Karpas-422 (cell line): ENCODE results near the gene ATRNL1. TPM values are rescaled to one million over a fixed set of nuclear protein-coding genes. Genes with fewer than 3 reads are reported as not detected.

Experiments used
- DNase-seq: peaks from one replicate; pipeline ENCODE4 v3.0.0-alpha.2; 2015
- H2AFZ ChIP-seq: fragments of 200-600 bp; sonication (generic); 2 replicates; pipeline ENCODE4 v1.6.1; 2014; ENCODE audit warnings: antibody characterized with exemption, low read length, mixed read lengths
- H3K27ac ChIP-seq: fragments of 200-600 bp; sonication (generic); 2 replicates; pipeline ENCODE4 v1.5.1; 2014; ENCODE audit warnings: mild to moderate bottlenecking, low read length, moderate library complexity
- H3K27me3 ChIP-seq: fragments of 200-600 bp; sonication (generic); 2 replicates; pipeline ENCODE4 v1.6.1; 2014; ENCODE audit warnings: low read length, mixed read lengths
- H3K36me3 ChIP-seq: fragments of 200-600 bp; sonication (generic); 2 replicates; pipeline ENCODE4 v1.6.1; 2014; ENCODE audit warnings: low read length, mixed read lengths; ENCODE audit not compliant: insufficient read depth
- H3K4me1 ChIP-seq: fragments of 200-600 bp; sonication (generic); 2 replicates; pipeline ENCODE4 v1.6.1; 2014; ENCODE audit warnings: mild to moderate bottlenecking, low read length, mixed read lengths
- H3K4me2 ChIP-seq: fragments of 200-600 bp; sonication (generic); 2 replicates; pipeline ENCODE4 v1.6.1; 2014; ENCODE audit warnings: low read length, low read depth, mild to moderate bottlenecking; ENCODE audit not compliant: poor library complexity, severe bottlenecking
- H3K4me3 ChIP-seq: fragments of 200-600 bp; sonication (generic); 2 replicates; pipeline ENCODE4 v1.5.1; 2014; ENCODE audit warnings: mild to moderate bottlenecking, antibody characterized with exemption, low read length, mixed read lengths
- H3K79me2 ChIP-seq: fragments of 200-600 bp; sonication (generic); 2 replicates; pipeline ENCODE4 v1.6.1; 2014; ENCODE audit warnings: mild to moderate bottlenecking, low read length, mixed read lengths
- H3K9ac ChIP-seq: fragments of 200-600 bp; sonication (generic); 2 replicates; pipeline ENCODE4 v1.6.0; 2014; ENCODE audit warnings: low read length
- H3K9me2 ChIP-seq: fragments of 200-600 bp; sonication (generic), shearing (Covaris generic); replicated peaks from 2 replicates; pipeline ENCODE4 v1.6.0; 2014; ENCODE audit warnings: mild to moderate bottlenecking, low read length, moderate library complexity; ENCODE audit not compliant: insufficient read depth
- H3K9me3 ChIP-seq: fragments of 300-700, 200-600 bp; sonication (generic); 2 replicates; pipeline ENCODE4 v1.6.1; 2014; ENCODE audit warnings: low read length, mixed read lengths
- H4K20me1 ChIP-seq: fragments of 200-600 bp; sonication (generic); 2 replicates; pipeline ENCODE4 v1.6.1; 2014; ENCODE audit warnings: mild to moderate bottlenecking, antibody characterized with exemption, low read length, low read depth; ENCODE audit not compliant: insufficient read depth
- total RNA-seq: library from RNA; depleted of rRNA; stranded (reverse); fragments of >200 nt; shearing (Covaris generic); gene quantifications from 2 replicates; pipeline ENCODE4 v1.2.3, GENCODE V29; 2014; ENCODE audit warnings: low replicate concordance; rRNA removed

Gene ATRNL1
- total RNA-seq, result not detected in 2 replicates

- H3K4me2 ChIP-seq, result peak within 1 kb of the TSS; percentile 29
- no peaks in the 10 kb centered on the region for H3K9me2 ChIP-seq
- H3K9ac ChIP-seq, result no peak within 1 kb of the TSS
- H3K36me3 ChIP-seq, result no peaks in the 10 kb centered on the region
- no peaks in the 10 kb centered on the region for H3K4me1 ChIP-seq
- H4K20me1 ChIP-seq, result no peaks in the 10 kb centered on the region
- H3K27ac ChIP-seq, result no peak within 1 kb of the TSS
- no peaks in the 10 kb centered on the region for H3K27me3 ChIP-seq
- H3K79me2 ChIP-seq, result no peaks in the 10 kb centered on the region
- H3K4me3 ChIP-seq, result no peak within 1 kb of the TSS
- no peak within 1 kb of the TSS for H2AFZ ChIP-seq
- DNase-seq, result no peak
- no peaks in the 10 kb centered on the region for H3K9me3 ChIP-seq
Observed at GRCh38 chr10:115093286-115093775, at the start of gene ATRNL1. TSS of gene ATRNL1 (plus strand) at chr10:115093365. CDS start at chr10:115093751, 386 bp downstream.

GRCh38 chr10:115043719-115044118 is 49.4 kb upstream of the ATRNL1 start:
- H3K4me3 ChIP-seq, result no peak overlapping the region
- no peaks in the 10 kb centered on the region for H3K9me2 ChIP-seq
- no peaks in the 10 kb centered on the region for H3K9me3 ChIP-seq
- DNase-seq, result no peak
- H3K9ac ChIP-seq, result no peak overlapping the region
- H3K27ac ChIP-seq, result no peak overlapping the region
- H4K20me1 ChIP-seq, result no peaks in the 10 kb centered on the region
- H3K36me3 ChIP-seq, result no peaks in the 10 kb centered on the region
- H3K79me2 ChIP-seq, result no peaks in the 10 kb centered on the region
- H2AFZ ChIP-seq, result no peak overlapping the region
- H3K4me1 ChIP-seq, result no peaks in the 10 kb centered on the region
- H3K27me3 ChIP-seq, result no peaks in the 10 kb centered on the region
- no peak overlapping the region for H3K4me2 ChIP-seq

DNA sequence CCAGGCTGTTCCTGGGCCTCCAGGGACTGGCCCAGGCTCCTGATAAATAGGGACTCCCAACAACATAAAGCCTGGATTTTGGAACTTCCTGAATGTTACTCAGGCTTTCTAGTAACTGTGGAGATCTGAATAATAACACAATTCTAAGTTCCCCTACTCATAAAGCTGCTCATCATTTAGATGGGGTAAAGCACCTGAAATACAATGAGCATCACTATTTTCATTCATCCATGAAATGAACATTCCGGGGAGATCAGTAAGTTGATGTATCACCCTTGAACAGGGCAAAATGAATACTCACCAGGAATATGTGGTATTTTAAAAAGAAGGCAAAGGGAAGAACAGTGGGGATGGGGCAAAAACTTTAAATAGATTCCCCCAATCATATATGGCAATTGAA is 48.3 kb upstream of the ATRNL1 start:
- Histone ChIP-seq H3K4me2 (no peak overlapping the region), H2AFZ (no peak overlapping the region), H3K4me1 (no peaks in the 10 kb centered on the region), H3K9me2 (no peaks in the 10 kb centered on the region), H3K79me2 (no peaks in the 10 kb centered on the region), H3K36me3 (no peaks in the 10 kb centered on the region), H3K27me3 (no peaks in the 10 kb centered on the region), H3K4me3 (no peak overlapping the region), H3K9me3 (no peaks in the 10 kb centered on the region), H3K9ac (no peak overlapping the region), H4K20me1 (no peaks in the 10 kb centered on the region), H3K27ac (no peak overlapping the region)
- DNase-seq, result no peak

DNA sequence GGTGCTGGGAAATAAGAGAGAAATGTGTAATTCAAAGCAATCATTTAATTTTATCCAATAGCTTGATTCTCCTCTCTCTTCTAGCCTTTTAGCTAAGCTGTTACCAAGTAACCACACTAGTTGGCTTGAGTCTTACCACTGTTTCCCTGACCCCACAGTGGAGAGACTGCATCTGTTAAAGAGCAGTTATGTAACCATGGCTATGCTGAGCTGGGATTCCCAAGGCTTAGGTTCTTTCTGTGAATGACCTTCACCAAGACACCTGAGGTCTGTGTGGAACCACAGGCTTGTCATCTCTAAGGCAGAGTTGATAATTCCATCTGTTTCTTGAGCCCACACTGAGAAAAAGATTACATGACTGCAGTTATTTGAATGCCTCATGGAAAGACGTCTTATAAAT is 47.7 kb upstream of the ATRNL1 start:
- DNase-seq, result no peak
- Histone ChIP-seq H3K79me2 (no peaks in the 10 kb centered on the region), H3K36me3 (no peaks in the 10 kb centered on the region), H3K9me3 (no peaks in the 10 kb centered on the region), H3K4me3 (no peak overlapping the region), H4K20me1 (no peaks in the 10 kb centered on the region), H3K9ac (no peak overlapping the region), H3K27ac (no peak overlapping the region), H3K4me2 (no peak overlapping the region), H3K4me1 (no peaks in the 10 kb centered on the region), H3K9me2 (no peaks in the 10 kb centered on the region), H2AFZ (no peak overlapping the region), H3K27me3 (no peaks in the 10 kb centered on the region)

GRCh38 chr10:115046686-115047236 is 46.4 kb upstream of the ATRNL1 start:
- no peaks in the 10 kb centered on the region for H3K9me2 ChIP-seq

GRCh38 chr10:115047705-115048104 is 45.5 kb upstream of the ATRNL1 start:
- H3K4me2 ChIP-seq, result no peak overlapping the region
- H3K27ac ChIP-seq, result no peak overlapping the region
- H3K4me1 ChIP-seq, result no peaks in the 10 kb centered on the region
- no peak overlapping the region for H3K4me3 ChIP-seq
- H3K79me2 ChIP-seq, result no peaks in the 10 kb centered on the region
- no peaks in the 10 kb centered on the region for H3K9me3 ChIP-seq
- no peak overlapping the region for H3K9ac ChIP-seq
- H3K9me2 ChIP-seq, result no peaks in the 10 kb centered on the region
- H2AFZ ChIP-seq, result no peak overlapping the region
- H3K27me3 ChIP-seq, result no peaks in the 10 kb centered on the region
- DNase-seq, result no peak
- no peaks in the 10 kb centered on the region for H4K20me1 ChIP-seq
- no peaks in the 10 kb centered on the region for H3K36me3 ChIP-seq

More at GRCh38 chr10:115046686-115047236, 46.4 kb upstream of the ATRNL1 start:
- no peak for DNase-seq
- H3K9me3 ChIP-seq, result no peaks in the 10 kb centered on the region
- no peak overlapping the region for H3K4me3 ChIP-seq
- no peak overlapping the region for H3K4me2 ChIP-seq
- no peak overlapping the region for H3K27ac ChIP-seq
- no peaks in the 10 kb centered on the region for H3K27me3 ChIP-seq
- H3K9ac ChIP-seq, result no peak overlapping the region
- H2AFZ ChIP-seq, result no peak overlapping the region
- H3K36me3 ChIP-seq, result no peaks in the 10 kb centered on the region
- no peaks in the 10 kb centered on the region for H4K20me1 ChIP-seq
- no peaks in the 10 kb centered on the region for H3K79me2 ChIP-seq
- H3K4me1 ChIP-seq, result no peaks in the 10 kb centered on the region

GRCh38 chr10:115049318-115049717 is 43.8 kb upstream of the ATRNL1 start:
- Histone ChIP-seq H3K36me3 (no peaks in the 10 kb centered on the region), H3K79me2 (no peaks in the 10 kb centered on the region), H3K4me1 (no peaks in the 10 kb centered on the region), H3K27ac (no peak overlapping the region), H3K4me3 (no peak overlapping the region), H3K4me2 (no peak overlapping the region), H2AFZ (no peak overlapping the region), H4K20me1 (no peaks in the 10 kb centered on the region), H3K9me2 (no peaks in the 10 kb centered on the region), H3K9me3 (no peaks in the 10 kb centered on the region), H3K27me3 (no peaks in the 10 kb centered on the region), H3K9ac (no peak overlapping the region)
- DNase-seq, result no peak

- Histone ChIP-seq H3K27me3 (no peaks in the 10 kb centered on the region), H3K9me2 (no peaks in the 10 kb centered on the region), H3K4me1 (no peaks in the 10 kb centered on the region), H4K20me1 (no peaks in the 10 kb centered on the region), H3K36me3 (no peaks in the 10 kb centered on the region), H3K9me3 (no peaks in the 10 kb centered on the region), H3K79me2 (no peaks in the 10 kb centered on the region), H3K9ac (no peak overlapping the region), H2AFZ (no peak overlapping the region), H3K4me2 (no peak overlapping the region), H3K4me3 (no peak overlapping the region), H3K27ac (no peak overlapping the region)
- no peak for DNase-seq
Observed at GRCh38 chr10:115049960-115050359, 43.2 kb upstream of the ATRNL1 start.
